GM10248 (cell line): Measurements from ENCODE around the gene SKOR1.

Experiments used
- CTCF ChIA-PET: fragments of 300-600 bp; sonication (Branson Sonifier 250); formaldehyde crosslinking; extraction: SDS; loops from one replicate; lab custom pipeline; 2021; ENCODE audit warnings: antibody characterized with exemption; lab: Yijun Ruan, JAX
- POLR2A ChIA-PET: fragments of 350-650 bp; sonication (Branson Sonifier 250); formaldehyde crosslinking; extraction: SDS; loops from one replicate; lab custom pipeline; 2020; ENCODE audit warnings: antibody characterized with exemption; lab: Yijun Ruan, JAX
- DNase-seq: peaks from one replicate; pipeline ENCODE4 v3.0.0; 2012; ENCODE audit errors: extremely low spot score
- TF ChIP-seq, protein P1 (sequence below): IDR thresholded peaks from 2 replicates; pipeline ENCODE4 v1.5.1; 2012; ENCODE audit warnings: mild to moderate bottlenecking, low read depth; ENCODE audit errors: extremely low read depth, missing control alignments, control extremely low read depth

Gene SKOR1

GRCh38 chr15:67807836-67808235 lies 17.5 kb upstream of the SKOR1 start:
- POLR2A ChIA-PET = no interaction called here

DNA sequence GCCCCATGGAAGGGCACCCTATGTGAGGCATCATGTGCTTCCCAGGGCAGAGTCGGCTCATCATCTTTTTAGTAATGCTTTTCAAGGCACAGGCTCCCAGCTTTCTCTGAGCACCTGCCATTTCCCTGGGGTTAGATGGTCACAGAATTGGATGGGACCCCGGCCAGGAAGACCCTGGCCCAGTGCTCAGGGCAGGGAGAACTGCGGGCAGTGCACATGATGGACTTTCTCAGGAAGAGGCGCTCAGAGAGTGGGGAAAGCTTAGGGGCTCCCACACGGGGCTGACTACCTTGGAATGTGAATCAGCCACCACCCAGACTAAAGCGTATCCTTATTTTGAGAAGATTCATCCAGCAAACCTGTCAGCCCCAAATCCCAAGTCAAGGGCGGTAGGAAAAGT lies 16.5 kb upstream of the SKOR1 start:
- CTCF ChIA-PET = interaction anchor here (1.0 to 1.6 kb wide), 4 partner anchors 9 to 375 kb away, joined by 3 to 4 read pairs (median 3); no protein-coding TSS in a partner anchor
- TF ChIP-seq, protein P1, sequence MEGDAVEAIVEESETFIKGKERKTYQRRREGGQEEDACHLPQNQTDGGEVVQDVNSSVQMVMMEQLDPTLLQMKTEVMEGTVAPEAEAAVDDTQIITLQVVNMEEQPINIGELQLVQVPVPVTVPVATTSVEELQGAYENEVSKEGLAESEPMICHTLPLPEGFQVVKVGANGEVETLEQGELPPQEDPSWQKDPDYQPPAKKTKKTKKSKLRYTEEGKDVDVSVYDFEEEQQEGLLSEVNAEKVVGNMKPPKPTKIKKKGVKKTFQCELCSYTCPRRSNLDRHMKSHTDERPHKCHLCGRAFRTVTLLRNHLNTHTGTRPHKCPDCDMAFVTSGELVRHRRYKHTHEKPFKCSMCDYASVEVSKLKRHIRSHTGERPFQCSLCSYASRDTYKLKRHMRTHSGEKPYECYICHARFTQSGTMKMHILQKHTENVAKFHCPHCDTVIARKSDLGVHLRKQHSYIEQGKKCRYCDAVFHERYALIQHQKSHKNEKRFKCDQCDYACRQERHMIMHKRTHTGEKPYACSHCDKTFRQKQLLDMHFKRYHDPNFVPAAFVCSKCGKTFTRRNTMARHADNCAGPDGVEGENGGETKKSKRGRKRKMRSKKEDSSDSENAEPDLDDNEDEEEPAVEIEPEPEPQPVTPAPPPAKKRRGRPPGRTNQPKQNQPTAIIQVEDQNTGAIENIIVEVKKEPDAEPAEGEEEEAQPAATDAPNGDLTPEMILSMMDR = no peak

More at GRCh38 chr15:67807836-67808235, 17.5 kb upstream of the SKOR1 start:
- CTCF ChIA-PET = interaction anchor here (1.1 to 1.4 kb wide), 2 partner anchors 30 to 351 kb away, joined by 3 read pairs; no protein-coding TSS in a partner anchor
- no peak for DNase-seq
- TF ChIP-seq, protein P1 = no peak

GRCh38 chr15:67809441-67809840 lies 15.9 kb upstream of the SKOR1 start:
- CTCF ChIA-PET = interaction anchor here (1.2 to 1.6 kb wide), 2 partner anchors 8 to 376 kb away, joined by 3 to 4 read pairs; no protein-coding TSS in a partner anchor
- POLR2A ChIA-PET = no interaction called here
- TF ChIP-seq, protein P1 = no peak
- DNase-seq = no peak

More for the DNA sequence above, 16.5 kb upstream of the SKOR1 start:
- DNase-seq = no peak
- POLR2A ChIA-PET = no interaction called here

DNA sequence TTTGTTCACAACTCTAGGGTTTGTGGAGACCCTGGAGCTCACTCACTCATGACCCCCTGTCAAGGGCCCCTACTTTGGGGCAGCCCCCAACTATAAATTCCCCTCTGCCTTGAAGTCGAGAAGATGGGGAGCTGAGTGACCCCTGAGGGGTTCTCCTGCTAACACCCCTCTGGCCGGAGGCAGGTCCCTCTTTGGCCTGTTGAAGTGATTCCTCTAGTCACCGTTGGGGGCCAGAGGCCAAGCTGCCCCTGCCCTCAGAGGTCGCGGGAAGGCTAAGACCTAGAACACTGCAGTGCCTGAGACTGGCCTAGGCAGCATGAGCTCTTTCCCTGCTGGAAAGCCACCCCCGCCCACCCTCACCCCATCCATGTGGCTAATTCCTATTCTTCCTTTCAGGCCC lies 15.4 kb upstream of the SKOR1 start:
- ChIA-PET POLR2A (no interaction called here), CTCF (no interaction called here)
- TF ChIP-seq, protein P1 = no peak
- DNase-seq = no peak

DNA sequence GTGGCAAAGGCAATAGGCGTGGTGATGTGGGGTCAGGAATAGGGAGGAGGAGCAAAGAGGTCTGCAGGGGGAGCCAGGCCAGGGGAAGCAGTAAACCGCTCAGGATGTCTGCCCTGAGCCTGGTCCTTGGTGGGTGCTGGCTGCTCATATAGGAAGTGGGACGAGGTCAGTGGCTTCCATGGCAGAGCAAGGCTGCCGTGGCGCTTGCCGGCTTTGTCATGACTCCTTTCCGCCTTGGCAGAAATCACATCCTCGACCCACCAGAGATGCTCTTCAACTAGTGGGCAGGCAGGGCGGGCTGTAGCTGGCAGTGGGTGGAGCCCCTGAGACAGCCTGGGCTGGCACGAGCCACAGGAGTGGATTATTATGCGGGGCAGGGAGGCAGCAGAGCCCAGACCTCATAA lies 13.1 kb upstream of the SKOR1 start:
- DNase-seq = no peak
- TF ChIP-seq, protein P1 = no peak
- POLR2A ChIA-PET = no interaction called here
- CTCF ChIA-PET = no interaction called here

GRCh38 chr15:67813104-67813634 lies 12.1 kb upstream of the SKOR1 start:
- POLR2A ChIA-PET = no interaction called here
- DNase-seq = no peak

More at GRCh38 chr15:67813104-67813634, 12.1 kb upstream of the SKOR1 start:
- TF ChIP-seq, protein P1 = no peak
- CTCF ChIA-PET = interaction anchor here (1.0 kb wide), 1 partner anchor 484 kb away, joined by 3 read pairs; no protein-coding TSS in a partner anchor
